ENCODE results near the gene FITM1. TPM values are rescaled to one million over a fixed set of nuclear protein-coding genes. Genes with fewer than 3 reads are reported as not detected.

Gene FITM1
- total RNA-seq, 1 experiment from 2014 or later, result 0.55 TPM

- Histone ChIP-seq H3F3A (ENCODE audit: low read length, unreplicated experiment) (no peaks in the 10 kb centered on the region), H3K4me2 (ENCODE audit: low read length) (peak overlapping the region; percentile 95), H3K27me3 (ENCODE audit: low read length) (no peaks in the 10 kb centered on the region), H3K79me2 (ENCODE audit: low read length) (peaks cover 18% of the 10 kb centered on the region), H3K9ac (ENCODE audit: low read length) (peak overlapping the region; percentile 86), H3K4me1 (ENCODE audit: insufficient read depth, low read length) (peaks cover 20% of the 10 kb centered on the region), H3K9me2 (replicated peaks; ENCODE audit: low read length) (no peaks in the 10 kb centered on the region), H4K20me1 (ENCODE audit: low read length) (no peaks in the 10 kb centered on the region), H3K4me3 (ENCODE audit: low read length) (peak overlapping the region; percentile 96), H3K36me3 (ENCODE audit: low read depth, low read length) (peaks cover 11% of the 10 kb centered on the region; the same call in 1 of the 2 replicates), H3K9me3 (ENCODE audit: low read length) (no peaks in the 10 kb centered on the region), H3K27ac (ENCODE audit: low read length) (peak overlapping the region; percentile 90), H2AFZ (ENCODE audit: low read length) (peak overlapping the region; percentile 95)
- BruUV-seq (replicated peaks), result no TSS peak
- no peak for TF ChIP-seq EZH2 (IDR thresholded peaks at IDR 0.05; ENCODE audit: low read length, unreplicated experiment)
- no peak for TF ChIP-seq EZH2phosphoT487 (IDR thresholded peaks at IDR 0.05; ENCODE audit: borderline replicate concordance, low read length)
- no peak for TF ChIP-seq CTCF (conservative IDR thresholded peaks at IDR 0.05; ENCODE audit: low read depth, low read length)
- DNase-seq (peak; percentile 86), ATAC-seq (peak; percentile 42)
- intact Hi-C loops (cut with micrococcal nuclease), result loop anchor here (1.0 kb wide), 3 partner anchors 27 to 47 kb away; partner anchors contain the start of genes EMC9, IRF9 and RNF31
- POLR2A ChIA-PET (ENCODE audit: unreplicated experiment), result interaction anchor here (0.6 to 1.8 kb wide), 6 partner anchors 19 to 1018 kb away, joined by 3 to 17 read pairs (median 4); partner anchors contain the start of genes EMC9, PCK2, PSME2 and RNF31
- CTCF ChIA-PET, result interaction anchor here (0.9 to 1.6 kb wide), 4 partner anchors 22 to 194 kb away, joined by 4 to 7 read pairs (median 4); partner anchors contain the start of genes IRF9 and PSME1
Observed at GRCh38 chr14:24113801-24114531, 16.5 kb upstream of the FITM1 start.

GRCh38 chr14:24114532-24115421 lies 15.7 kb upstream of the FITM1 start, which contains the start of the genes DCAF11 and NRL:
Gene DCAF11 (plus strand): TSS chr14:24114777. CDS start chr14:24115595, 818 bp downstream.
Gene NRL (minus strand): TSS chr14:24114949. CDS start chr14:24082848, 32,101 bp downstream.
- Histone ChIP-seq H3K4me3 (ENCODE audit: low read length) (peak within 1 kb of the TSS; percentile 96), H3K9me2 (replicated peaks; ENCODE audit: low read length) (no peaks in the 10 kb centered on the region), H3K9ac (ENCODE audit: low read length) (peak within 1 kb of the TSS; percentile 86), H3K27ac (ENCODE audit: low read length) (peak within 1 kb of the TSS; percentile 90), H3K27me3 (ENCODE audit: low read length) (no peaks in the 10 kb centered on the region), H3K79me2 (ENCODE audit: low read length) (peaks cover 18% of the 10 kb centered on the region), H3K36me3 (ENCODE audit: low read depth, low read length) (peaks cover 13% of the 10 kb centered on the region; the same call in 1 of the 2 replicates), H2AFZ (ENCODE audit: low read length) (peak within 1 kb of the TSS; percentile 95), H3K4me1 (ENCODE audit: insufficient read depth, low read length) (peaks cover 18% of the 10 kb centered on the region), H3F3A (ENCODE audit: low read length, unreplicated experiment) (no peaks in the 10 kb centered on the region), H4K20me1 (ENCODE audit: low read length) (no peaks in the 10 kb centered on the region), H3K4me2 (ENCODE audit: low read length) (peak within 1 kb of the TSS; percentile 95), H3K9me3 (ENCODE audit: low read length) (no peaks in the 10 kb centered on the region)
- intact Hi-C loops (cut with micrococcal nuclease), result loop anchor here (1.0 kb wide), 4 partner anchors 22 to 47 kb away; partner anchors contain the start of genes EMC9, IRF9, PSME1 and RNF31
- ChIA-PET CTCF (interaction anchor here (0.6 to 1.6 kb wide), 7 partner anchors 21 to 194 kb away, joined by 3 to 7 read pairs (median 4); partner anchors contain the start of genes IRF9, PSME1 and TINF2), POLR2A (ENCODE audit: unreplicated experiment) (interaction anchor here (0.5 to 1.8 kb wide), 10 partner anchors 20 to 1019 kb away, joined by 3 to 26 read pairs (median 4); partner anchors contain the start of genes EMC9, PCK2, PSME1 and PSME2)
- BruUV-seq (replicated peaks), result no TSS peak
- ATAC-seq, result peak; percentile 86
- peak; percentile 99 for DNase-seq
- TF ChIP-seq CTCF (conservative IDR thresholded peaks at IDR 0.05; ENCODE audit: low read depth, low read length) (no peak), EZH2 (IDR thresholded peaks at IDR 0.05; ENCODE audit: low read length, unreplicated experiment) (no peak), EZH2phosphoT487 (IDR thresholded peaks at IDR 0.05; ENCODE audit: borderline replicate concordance, low read length) (no peak)

All from PC-3 (cell line).